Endometrial microvascular endothelial cells (primary cell): ENCODE measurements around the gene DMRTC1. TPM values are rescaled to one million over a fixed set of nuclear protein-coding genes. Genes with fewer than 3 reads are reported as not detected.

ENCODE experiments used
- total RNA-seq: library from RNA; depleted of rRNA; stranded (reverse); fragments of >200 nt; gene quantifications from one replicate; pipeline ENCODE4 v1.2.3, GENCODE V29; 2015; ENCODE audit errors: inconsistent ontology term

Gene DMRTC1
- total RNA-seq, 1 donor from 2014 or later, result not detected

Other genes with a start within 250 kb of the DMRTC1 start
- 10.7 TPM for gene PHKA1, start 229.5 kb downstream of the DMRTC1 start, total RNA-seq
- gene DMRTC1B, start 166.9 kb downstream of the DMRTC1 start, total RNA-seq, result not detected
- gene FAM236B, start 161.2 kb downstream of the DMRTC1 start, total RNA-seq, result not detected
- gene FAM236D, start 135.6 kb downstream of the DMRTC1 start, total RNA-seq, result not detected
- not detected for gene FAM236C, start 31.2 kb downstream of the DMRTC1 start, total RNA-seq
- not detected for gene FAM236A, start 5.6 kb downstream of the DMRTC1 start, total RNA-seq
- not detected for gene PABPC1L2B, start 59.1 kb upstream of the DMRTC1 start, total RNA-seq
- not detected for gene PABPC1L2A, start 135.7 kb upstream of the DMRTC1 start, total RNA-seq